ENCODE data around the gene GUCY1A2.

- TF ChIP-seq CTCF (IDR thresholded peaks at IDR 0.05) (no peak), POLR2A (IDR thresholded peaks at IDR 0.05) (no peak)
These were observed 27.9 kb downstream of the GUCY1A2 start for GRCh38 chr11:106990331-106990730.
